Measurements from ENCODE around the gene MCM9. TPM values are rescaled to one million over a fixed set of nuclear protein-coding genes. Genes with fewer than 3 reads are reported as not detected.

The MCM9 gene
- total RNA-seq, 1 experiment from 2014 or later = 12.1 TPM

- no peak for DNase-seq (ENCODE audit: low read depth)
Observed at GRCh38 chr6:118770835-118771234, 164.1 kb downstream of the MCM9 start.

GRCh38 chr6:118770112-118770788, 164.7 kb downstream of the MCM9 start:
- no peak for DNase-seq (ENCODE audit: low read depth)

GRCh38 chr6:118768904-118769325, 166.0 kb downstream of the MCM9 start:
- DNase-seq (ENCODE audit: low read depth) = no peak

- DNase-seq (ENCODE audit: low read depth) = no peak
Observed at GRCh38 chr6:118768441-118768840, 166.5 kb downstream of the MCM9 start.

GRCh38 chr6:118765316-118765715, 169.6 kb downstream of the MCM9 start:
- peak; percentile 82 for DNase-seq (ENCODE audit: low read depth)

GRCh38 chr6:118764766-118765165, 170.2 kb downstream of the MCM9 start:
- DNase-seq (ENCODE audit: low read depth) = peak; percentile 32

Other genes starting within 250 kb of the MCM9 start
- gene ASF1A, start 41.0 kb downstream of the MCM9 start, total RNA-seq (2014; rRNA removed) = 33.9 and 37.2 TPM in 2 replicates
- gene FAM184A, start 143.5 kb upstream of the MCM9 start, total RNA-seq (2014; rRNA removed) = 0.29 and 0.51 TPM in 2 replicates